ENCODE measurements around the gene VIM. TPM values are rescaled to one million over a fixed set of nuclear protein-coding genes. Genes with fewer than 3 reads are reported as not detected.

Gene VIM
- total and polyA plus RNA-seq, 10 of the 15 experiments (the other 5 are each of a cell fraction or from before 2014, with no cell fraction given): 44.2 to 287 (median 188) TPM

GRCh38 chr10:17229967-17230682, 2.1 kb downstream of the VIM start (continued):
- TF ChIP-seq CEBPZ (IDR thresholded peaks at IDR 0.05; ENCODE audit: low read depth, low read length) (no peak), USF1 (IDR thresholded peaks at IDR 0.05; ENCODE audit: borderline replicate concordance, extremely low read length, insufficient read depth, low read depth, low read length) (no peak), ZNF24 (IDR thresholded peaks at IDR 0.05) (no peak), SUZ12 (IDR thresholded peaks at IDR 0.05; ENCODE audit: unreplicated experiment) (no peak), FOXK2 (IDR thresholded peaks at IDR 0.05) (no peak), EED (IDR thresholded peaks at IDR 0.05; ENCODE audit: low read depth) (no peak; the same call in 1 of the 2 replicates), CREB1 (IDR thresholded peaks at IDR 0.05; ENCODE audit: low read depth) (peak; percentile 87), TCF7 (IDR thresholded peaks at IDR 0.05; ENCODE audit: borderline replicate concordance) (no peak), MAX (IDR thresholded peaks at IDR 0.05; ENCODE audit: low read depth, low read length) (0 out of 2 replicates have a peak, but pooled peaks have one; percentile 35), JUNB (IDR thresholded peaks at IDR 0.05) (no peak), ZNF622 (IDR thresholded peaks at IDR 0.05) (no peak), RB1 (IDR thresholded peaks at IDR 0.05; ENCODE audit: borderline replicate concordance) (peak; percentile 36; the same call in 1 of the 2 replicates), KLF5 (IDR thresholded peaks at IDR 0.05; ENCODE audit: partially characterized antibody) (no peak), MEF2A (IDR thresholded peaks at IDR 0.05; ENCODE audit: insufficient read depth, low read depth, low read length) (no peak), BCL3 (IDR thresholded peaks at IDR 0.05; ENCODE audit: borderline replicate concordance, insufficient read depth, low read depth, low read length, poor library complexity, severe bottlenecking) (no peak), PKNOX1 (IDR thresholded peaks at IDR 0.05) (peak; percentile 81), ATF3 (IDR thresholded peaks at IDR 0.05; ENCODE audit: borderline replicate concordance, extremely low read depth, low read depth, low read length) (no peak), JUND (IDR thresholded peaks at IDR 0.05; ENCODE audit: low read depth, low read length) (no peak), SREBF2 (IDR thresholded peaks at IDR 0.05; ENCODE audit: low read length) (no peak), E4F1 (IDR thresholded peaks at IDR 0.05; ENCODE audit: borderline replicate concordance, partially characterized antibody) (no peak)
